ENCODE measurements around the gene LCOR. TPM values are rescaled to one million over a fixed set of nuclear protein-coding genes. Genes with fewer than 3 reads are reported as not detected.

LCOR gene
- total RNA-seq, 1 donor from 2014 or later, result 39.5 TPM

DNA sequence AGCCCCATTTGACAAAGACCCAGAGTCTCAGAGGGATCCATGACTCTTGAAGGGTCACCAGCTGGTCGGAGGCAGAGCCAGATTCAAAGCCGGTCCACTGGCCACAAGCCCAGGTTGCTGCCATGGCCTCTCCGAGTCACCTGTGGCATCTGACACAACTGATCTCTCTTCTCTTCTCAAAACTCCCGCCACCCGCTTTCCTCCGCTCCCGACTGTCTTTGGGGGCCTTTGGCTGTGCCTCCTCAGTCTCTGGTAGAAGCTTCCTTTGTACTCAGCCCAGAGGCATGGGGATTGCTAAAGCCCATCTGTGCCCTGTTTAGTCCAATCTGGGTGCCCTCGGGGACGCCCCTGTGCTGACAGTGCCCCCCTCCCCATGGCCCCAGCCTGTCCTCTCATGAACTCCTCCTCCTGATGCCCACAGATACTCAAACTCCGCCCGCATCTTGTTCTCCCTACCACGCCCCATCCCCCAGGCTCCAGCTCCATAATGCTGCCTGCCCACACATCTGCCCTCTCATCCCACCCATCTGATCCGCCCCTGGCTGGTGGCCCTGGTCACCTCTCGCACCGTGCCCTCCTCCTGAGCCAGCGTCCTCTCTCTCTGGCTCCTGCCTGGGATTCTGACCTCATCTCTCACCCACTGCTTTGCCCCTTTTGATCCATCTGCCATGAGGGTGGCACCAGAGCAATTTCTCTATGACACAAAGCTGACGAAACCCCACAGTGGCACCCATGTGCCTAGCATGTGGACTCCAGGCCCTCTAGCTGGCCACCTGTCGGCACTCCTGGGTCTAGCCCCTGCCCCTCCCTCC lies 203.1 kb downstream of the LCOR start:
- DNase-seq (no peak), ATAC-seq (no peak)
- intact Hi-C loops (cut with DNase I), result no loop called here
- Histone ChIP-seq H3K36me3 (no peaks in the 10 kb centered on the region), H3K27me3 (no peaks in the 10 kb centered on the region), H3K4me3 (no peak overlapping the region), H3K9me3 (no peaks in the 10 kb centered on the region), H3K27ac (no peak overlapping the region), H3K4me1 (peaks cover 11% of the 10 kb centered on the region)
- TF ChIP-seq, protein P1, sequence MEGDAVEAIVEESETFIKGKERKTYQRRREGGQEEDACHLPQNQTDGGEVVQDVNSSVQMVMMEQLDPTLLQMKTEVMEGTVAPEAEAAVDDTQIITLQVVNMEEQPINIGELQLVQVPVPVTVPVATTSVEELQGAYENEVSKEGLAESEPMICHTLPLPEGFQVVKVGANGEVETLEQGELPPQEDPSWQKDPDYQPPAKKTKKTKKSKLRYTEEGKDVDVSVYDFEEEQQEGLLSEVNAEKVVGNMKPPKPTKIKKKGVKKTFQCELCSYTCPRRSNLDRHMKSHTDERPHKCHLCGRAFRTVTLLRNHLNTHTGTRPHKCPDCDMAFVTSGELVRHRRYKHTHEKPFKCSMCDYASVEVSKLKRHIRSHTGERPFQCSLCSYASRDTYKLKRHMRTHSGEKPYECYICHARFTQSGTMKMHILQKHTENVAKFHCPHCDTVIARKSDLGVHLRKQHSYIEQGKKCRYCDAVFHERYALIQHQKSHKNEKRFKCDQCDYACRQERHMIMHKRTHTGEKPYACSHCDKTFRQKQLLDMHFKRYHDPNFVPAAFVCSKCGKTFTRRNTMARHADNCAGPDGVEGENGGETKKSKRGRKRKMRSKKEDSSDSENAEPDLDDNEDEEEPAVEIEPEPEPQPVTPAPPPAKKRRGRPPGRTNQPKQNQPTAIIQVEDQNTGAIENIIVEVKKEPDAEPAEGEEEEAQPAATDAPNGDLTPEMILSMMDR (IDR thresholded peaks at IDR 0.05), result no peak

DNA sequence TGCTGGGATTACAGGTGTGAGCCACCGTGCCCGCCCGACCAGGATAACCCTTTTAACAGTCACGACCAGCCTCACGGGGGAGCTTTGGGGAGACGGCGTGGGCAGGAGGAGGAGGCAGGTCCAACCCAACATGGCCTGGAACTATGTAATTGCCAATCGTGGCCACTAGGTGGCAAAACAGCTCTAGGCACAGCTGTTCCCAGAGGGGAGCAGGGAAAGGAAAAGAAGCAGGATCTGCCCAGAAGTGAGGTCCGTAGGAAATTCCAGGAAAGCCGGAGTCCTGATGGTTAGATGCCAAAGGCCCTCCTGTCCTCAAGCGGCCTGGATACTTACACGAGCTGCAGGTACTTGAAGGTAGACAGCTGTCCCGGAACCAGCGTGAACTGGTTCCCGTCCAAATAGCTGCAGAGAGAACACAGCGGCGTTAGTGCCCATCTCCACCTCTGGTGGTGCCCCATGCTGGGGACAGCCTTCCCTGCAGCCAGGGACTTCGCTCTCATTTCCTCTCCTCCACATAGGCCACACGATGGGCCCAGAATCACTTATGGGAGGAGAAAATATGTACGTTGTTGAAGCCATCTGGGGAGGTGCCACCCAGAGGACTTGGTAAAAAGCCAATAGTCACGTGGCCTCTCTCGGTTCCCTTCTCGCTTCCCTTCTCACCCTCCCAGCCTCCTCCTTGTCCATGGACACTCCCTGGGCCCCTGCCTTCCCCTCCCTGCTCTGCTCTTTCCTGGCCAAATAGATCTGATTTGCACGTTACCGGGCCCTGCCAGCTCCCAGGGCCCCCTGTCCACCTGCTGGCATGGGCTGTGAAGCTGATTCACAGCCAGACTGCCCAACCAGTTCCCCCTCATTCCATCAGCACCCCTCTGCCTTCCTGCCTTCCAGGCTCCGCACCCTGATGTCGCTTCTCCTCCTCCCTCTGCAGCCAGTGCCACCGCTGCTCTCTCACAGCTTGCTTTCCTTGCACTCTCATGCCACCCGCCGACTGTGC lies 205.6 kb downstream of the LCOR start:
- intact Hi-C loops (cut with DNase I), result no loop called here
- Histone ChIP-seq H3K27me3 (no peaks in the 10 kb centered on the region), H3K36me3 (no peaks in the 10 kb centered on the region), H3K4me1 (peaks cover 11% of the 10 kb centered on the region), H3K27ac (no peak overlapping the region), H3K4me3 (peak overlapping the region; percentile 54), H3K9me3 (no peaks in the 10 kb centered on the region)
- ATAC-seq, result peak; percentile 93
- TF ChIP-seq, protein P1 (IDR thresholded peaks at IDR 0.05), result peak; percentile 84
- peak; percentile 82 for DNase-seq

DNA sequence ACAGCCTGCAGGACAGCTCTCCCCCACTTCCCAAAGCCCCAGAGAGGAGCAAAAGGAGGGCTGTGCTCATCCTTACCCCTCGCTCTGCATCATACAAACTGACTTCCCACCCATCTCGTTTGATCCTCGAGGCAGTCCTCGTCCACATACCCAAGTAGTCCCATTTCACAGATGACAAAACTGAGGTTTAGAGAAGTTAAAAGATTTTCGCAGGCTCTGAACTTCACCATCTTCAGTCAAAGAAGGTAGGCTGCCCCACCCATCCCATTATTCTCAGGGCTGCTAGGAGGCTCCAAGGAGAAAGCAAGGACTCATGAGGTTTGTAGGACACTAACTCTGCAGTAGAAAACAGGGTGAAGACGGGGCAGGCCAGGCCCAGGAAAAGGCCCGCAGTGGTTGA lies 206.6 kb downstream of the LCOR start:
- intact Hi-C loops (cut with DNase I), result no loop called here
- Histone ChIP-seq H3K4me1 (peaks cover 11% of the 10 kb centered on the region), H3K4me3 (no peak overlapping the region), H3K27me3 (no peaks in the 10 kb centered on the region), H3K36me3 (no peaks in the 10 kb centered on the region), H3K9me3 (no peaks in the 10 kb centered on the region), H3K27ac (no peak overlapping the region)
- ATAC-seq, result no peak
- DNase-seq, result no peak
- TF ChIP-seq, protein P1 (IDR thresholded peaks at IDR 0.05), result no peak

- TF ChIP-seq, protein P1 (IDR thresholded peaks at IDR 0.05), result no peak
- ATAC-seq, result no peak
- DNase-seq, result no peak
- Histone ChIP-seq H3K4me3 (no peak overlapping the region), H3K36me3 (no peaks in the 10 kb centered on the region), H3K4me1 (peaks cover 11% of the 10 kb centered on the region), H3K9me3 (no peaks in the 10 kb centered on the region), H3K27ac (no peak overlapping the region), H3K27me3 (no peaks in the 10 kb centered on the region)
- intact Hi-C loops (cut with DNase I), result no loop called here
Observed at GRCh38 chr10:97039538-97040247, 207.6 kb downstream of the LCOR start.

DNA sequence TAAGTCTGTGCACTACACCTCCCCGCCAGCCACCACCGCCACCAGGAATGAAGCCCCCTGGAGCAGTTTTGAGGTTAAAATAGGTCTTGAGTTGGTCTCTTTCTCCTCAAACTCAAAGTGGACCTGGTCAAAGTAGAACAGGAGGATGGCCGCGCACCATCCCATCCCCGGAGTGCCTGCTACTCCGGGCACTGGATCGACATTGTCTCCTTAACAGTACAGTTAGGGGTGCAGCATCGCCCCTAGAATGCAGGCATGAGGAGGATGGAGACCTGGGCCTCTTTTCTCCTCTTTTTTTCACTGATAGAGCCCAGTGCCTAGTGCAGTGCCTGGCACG lies 208.1 kb downstream of the LCOR start:
- Histone ChIP-seq H3K9me3 (no peaks in the 10 kb centered on the region), H3K4me3 (no peak overlapping the region), H3K27me3 (no peaks in the 10 kb centered on the region), H3K36me3 (no peaks in the 10 kb centered on the region), H3K27ac (no peak overlapping the region), H3K4me1 (peaks cover 11% of the 10 kb centered on the region)
- TF ChIP-seq, protein P1 (IDR thresholded peaks at IDR 0.05), result no peak
- intact Hi-C loops (cut with DNase I), result no loop called here
- ATAC-seq, result no peak
- DNase-seq, result no peak

Measured in upper lobe of right lung (tissue), 1 donor.